Limb (tissue), 2 donors: Measurements from ENCODE around the gene MBTPS1.
A peak's percentile ranks its signal among the peaks of the same experiment; 100 is the strongest.

ENCODE experiments used
- DNase-seq, 2 donors: peaks; one replicate each; pipeline ENCODE4 v3.0.0-alpha.2; 2016; ENCODE audit errors: extremely low spot score in 2 of 2

The MBTPS1 gene

DNA sequence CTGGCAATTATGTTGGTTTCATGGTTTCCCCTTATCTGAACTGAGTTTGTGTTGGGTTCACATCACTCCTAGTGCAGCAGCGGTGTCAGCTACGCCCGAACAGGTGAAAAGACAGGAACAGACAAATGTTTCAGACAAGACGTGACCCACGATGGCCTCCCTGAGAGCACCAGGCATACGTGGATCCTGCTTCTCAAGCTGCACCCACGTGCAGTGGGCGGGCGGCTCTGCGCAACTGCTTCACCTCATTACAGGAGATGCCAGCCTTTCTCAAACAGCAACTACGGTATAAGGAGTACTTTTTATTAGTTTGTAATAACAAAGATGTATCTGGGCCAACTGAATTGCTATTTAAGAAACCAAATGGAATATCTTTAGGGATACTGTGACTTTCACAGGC, 41.4 kb downstream of the MBTPS1 start:
- no peak for DNase-seq

DNA sequence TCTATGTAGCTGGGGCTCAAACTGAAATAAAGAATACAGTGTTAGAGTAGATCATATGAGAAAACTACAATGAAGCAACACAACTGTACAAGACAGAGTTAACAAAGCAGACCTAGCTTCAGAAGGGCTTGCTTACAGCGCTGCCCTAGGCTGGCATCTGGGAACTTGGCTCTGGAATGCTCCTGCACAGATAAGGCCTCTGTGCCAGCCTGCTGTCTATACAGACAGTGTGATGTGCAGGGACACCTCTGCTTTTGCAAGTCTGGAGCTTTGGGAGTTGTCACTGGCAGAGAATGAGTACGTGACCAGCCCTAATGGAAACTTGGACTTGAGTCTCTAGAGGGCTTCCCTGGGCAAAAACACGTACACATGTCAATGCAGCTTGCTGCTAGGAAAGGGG, 42.0 kb downstream of the MBTPS1 start:
- no peak for DNase-seq

DNA sequence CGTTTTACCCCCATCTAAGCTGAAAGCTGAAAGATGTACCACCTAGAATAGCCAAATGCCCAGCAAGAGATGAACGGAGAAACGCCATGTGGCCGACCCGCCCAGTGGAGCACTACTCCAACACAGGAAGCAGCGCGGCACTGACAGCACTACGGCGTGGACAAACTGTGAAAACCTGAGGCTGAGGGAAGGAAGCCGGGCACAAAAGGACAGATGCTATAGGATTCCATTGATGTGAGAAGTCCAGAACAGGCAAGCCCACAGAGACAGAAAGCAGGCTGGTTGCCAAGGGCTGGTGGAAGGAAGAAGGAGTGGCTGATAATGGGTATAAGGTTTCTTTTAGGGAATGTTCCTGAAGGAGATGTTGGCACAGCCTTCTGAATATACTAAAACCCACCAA, 44.7 kb downstream of the MBTPS1 start:
- DNase-seq, result no peak

DNA sequence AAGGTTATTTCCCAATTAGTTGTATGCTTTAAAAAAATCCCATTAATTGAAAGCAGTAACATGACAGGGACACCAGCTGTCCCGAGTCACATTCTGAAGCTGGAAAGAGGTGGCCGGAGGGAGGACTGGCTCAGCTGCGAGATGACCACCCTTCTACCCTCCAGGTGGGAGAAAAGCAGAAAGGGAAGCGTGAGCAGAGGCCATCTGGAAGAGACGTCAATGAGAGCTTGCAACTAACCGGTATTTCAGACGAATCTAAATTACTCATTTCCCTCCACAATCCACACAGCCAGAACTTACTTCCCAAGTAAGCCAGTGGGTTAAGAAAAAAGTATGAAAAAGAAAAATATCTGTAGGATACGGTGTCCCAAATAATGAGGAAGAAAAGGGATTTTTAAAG, 45.6 kb downstream of the MBTPS1 start:
- DNase-seq, result no peak

DNA sequence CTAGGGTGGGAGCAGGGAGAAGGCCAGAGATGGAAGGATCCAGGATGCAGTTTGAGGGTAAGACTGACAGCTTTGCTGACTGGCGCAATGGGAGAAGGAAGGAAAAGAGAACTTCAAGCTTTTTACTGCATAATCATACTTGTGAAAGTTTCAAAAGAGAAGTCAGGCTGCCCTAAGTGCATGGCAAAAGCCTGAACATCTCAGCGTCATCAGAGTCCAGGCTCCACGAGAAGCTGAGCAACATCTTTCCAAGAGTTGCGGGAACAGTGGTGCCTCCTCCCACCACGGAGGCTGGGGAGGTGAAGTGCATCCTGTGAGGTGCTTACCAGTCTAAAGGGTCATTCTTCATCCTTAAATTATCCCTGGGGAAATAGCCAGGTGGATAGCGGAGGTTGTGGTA, 47.2 kb downstream of the MBTPS1 start:
- no peak for DNase-seq

DNA sequence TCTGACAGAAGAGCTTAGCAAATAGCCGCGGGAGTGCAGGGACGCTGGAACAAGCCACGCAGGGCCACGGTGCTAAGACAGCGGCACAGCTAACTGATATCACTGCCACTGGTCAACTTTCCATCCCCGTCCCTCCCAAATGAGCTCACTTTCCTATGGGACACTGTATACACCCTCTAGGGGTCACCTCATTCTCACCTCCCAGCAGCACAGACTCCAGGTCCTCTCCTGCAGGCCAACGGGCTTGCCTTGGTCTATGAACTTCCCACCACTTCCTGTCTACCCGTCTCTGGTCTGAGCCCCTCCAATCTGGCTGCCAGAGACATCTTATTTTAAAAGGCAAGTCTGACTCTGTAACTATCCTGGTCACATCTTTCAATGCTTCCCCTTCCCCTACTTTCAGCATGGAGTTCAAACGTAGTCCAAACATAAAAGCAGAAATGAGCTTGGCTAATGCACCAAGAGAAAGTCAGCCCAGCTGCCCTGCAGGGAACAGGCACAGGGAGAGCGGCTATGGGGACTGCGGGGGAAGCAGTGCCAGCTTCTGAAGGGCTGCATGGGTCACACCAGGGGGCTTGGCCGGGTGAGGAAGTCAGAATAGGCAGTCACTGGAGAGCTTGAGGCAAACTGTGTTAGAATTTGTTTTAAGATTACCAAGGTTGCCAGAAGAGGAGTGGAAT, 47.8 kb downstream of the MBTPS1 start:
- no peak for DNase-seq

DNA sequence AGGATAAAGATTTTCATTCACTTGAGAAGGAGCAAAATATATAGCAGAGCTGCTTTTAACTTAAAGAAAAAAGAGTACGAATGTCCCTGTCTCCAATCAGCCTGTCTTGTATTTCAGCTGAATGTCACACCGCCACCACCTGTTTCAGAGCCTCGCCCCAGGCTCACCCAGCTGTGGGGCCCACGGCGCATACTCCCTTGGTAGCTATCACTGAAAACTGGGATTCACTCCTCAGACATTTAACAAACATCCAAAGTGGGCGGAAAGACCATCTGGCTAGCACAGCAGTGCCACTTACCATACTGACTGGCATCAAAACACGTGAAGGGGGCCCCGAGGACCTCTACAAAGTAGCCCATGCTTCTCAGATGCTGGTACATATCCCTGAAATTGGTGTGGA, 48.7 kb downstream of the MBTPS1 start:
- DNase-seq, result no peak

DNA sequence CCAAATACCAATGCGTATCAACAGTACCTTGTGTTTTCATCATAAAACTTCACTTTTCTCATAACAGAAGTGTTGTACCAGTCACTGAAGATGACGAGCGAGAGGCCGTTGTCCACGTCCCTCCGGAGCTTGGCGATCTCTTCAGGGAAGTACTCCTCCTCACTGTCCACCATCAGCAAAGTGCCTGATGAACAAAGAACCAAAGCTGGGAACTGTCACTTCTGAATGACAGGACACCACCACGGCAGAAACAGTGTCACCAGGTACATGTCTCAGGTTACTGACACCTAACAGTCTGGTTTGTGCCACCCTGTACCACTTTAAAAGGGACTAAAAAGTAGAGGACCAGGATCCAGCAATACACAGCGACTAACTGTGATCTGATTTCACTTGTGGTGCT, 49.1 kb downstream of the MBTPS1 start:
- DNase-seq, result no peak

DNA sequence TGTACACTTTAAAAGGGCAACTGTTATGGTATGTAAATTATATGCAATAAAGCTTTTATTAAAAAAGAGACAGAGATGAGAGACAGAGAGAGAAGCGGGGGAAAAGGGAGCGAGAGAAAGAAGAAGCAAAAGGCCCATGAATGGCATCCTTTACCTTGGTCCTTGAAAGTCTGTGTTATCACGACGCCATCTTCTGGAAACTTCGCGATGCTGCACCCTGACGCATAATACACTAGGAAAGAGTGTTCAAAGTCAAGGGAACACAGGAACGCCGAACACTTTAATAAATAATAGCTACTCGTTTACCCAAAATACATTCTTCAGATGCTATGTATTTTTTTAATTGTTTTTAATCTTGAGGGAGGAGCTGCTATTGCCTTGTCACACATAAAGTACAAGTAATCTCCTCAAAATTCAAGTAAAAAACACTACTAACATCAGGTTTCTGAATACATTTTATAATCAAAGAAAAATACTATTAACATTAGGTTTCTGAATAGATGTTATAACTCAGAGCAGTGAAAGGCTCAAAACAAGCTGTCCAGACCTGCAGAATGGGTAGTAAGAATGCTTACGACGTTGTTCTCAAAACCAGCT, 51.1 kb downstream of the MBTPS1 start:
- DNase-seq, result peak; percentile 61 to 62

DNA sequence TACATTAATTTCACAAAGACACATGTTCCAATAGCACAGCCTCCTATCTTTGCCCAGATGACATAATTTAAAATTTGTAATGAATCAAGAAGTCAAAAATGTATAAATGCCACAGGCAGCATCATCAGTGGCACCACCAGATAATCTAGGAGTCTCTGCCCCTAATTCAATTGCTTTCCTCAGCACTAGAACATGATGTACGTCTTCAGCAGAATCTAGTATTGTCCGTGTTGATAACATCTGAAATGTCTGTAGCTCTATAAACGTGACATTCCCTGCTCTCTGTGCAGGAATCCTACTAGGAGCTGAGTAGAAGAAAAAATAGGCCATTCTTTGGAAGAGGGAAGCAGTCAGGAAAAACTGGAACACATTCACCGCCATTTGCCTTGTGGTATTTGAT, 52.8 kb downstream of the MBTPS1 start:
- DNase-seq, result no peak

DNA sequence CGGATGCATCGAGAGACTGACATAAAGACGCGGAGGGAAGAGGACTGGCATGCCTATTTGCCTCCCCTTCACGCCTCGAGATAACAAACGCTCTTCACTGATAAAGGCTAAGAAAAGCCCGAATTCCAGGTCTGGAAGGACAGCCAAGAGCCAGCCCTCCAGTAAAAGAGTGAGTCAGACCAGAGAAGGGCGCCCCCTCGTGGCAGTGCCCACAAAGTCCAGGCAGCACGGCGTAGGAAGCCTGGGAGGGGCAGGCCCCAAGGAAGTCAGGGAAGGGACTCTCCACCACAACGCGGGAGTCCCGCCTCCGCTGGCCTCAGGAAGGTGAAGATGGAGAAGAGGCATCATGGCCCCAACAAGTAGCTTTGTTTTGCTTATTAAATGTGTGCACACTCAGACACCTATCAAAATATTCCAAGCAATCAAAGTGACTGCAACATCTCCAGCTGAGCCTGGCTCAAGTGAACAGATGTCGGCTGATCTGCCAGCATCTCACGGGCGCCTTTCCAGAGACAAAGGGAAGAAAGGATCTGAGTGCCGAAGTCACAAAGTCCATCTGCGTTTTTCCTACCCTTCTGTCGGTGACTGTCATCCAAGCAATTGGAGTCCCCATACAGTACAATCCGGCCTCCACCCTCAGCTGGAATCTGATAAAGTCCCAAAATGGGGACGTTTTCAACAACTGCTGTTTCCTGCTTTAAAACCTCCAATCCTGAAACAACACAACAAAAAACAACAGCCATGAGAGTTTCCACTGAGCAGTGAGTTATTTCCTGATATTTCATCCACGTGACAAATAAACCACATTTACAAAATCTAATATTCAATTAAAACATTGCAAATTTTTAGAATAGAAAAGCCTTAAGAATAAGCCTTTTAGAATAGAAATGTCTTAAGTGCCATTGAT, 53.8 kb downstream of the MBTPS1 start:
- DNase-seq, result peak; percentile 43 to 86

DNA sequence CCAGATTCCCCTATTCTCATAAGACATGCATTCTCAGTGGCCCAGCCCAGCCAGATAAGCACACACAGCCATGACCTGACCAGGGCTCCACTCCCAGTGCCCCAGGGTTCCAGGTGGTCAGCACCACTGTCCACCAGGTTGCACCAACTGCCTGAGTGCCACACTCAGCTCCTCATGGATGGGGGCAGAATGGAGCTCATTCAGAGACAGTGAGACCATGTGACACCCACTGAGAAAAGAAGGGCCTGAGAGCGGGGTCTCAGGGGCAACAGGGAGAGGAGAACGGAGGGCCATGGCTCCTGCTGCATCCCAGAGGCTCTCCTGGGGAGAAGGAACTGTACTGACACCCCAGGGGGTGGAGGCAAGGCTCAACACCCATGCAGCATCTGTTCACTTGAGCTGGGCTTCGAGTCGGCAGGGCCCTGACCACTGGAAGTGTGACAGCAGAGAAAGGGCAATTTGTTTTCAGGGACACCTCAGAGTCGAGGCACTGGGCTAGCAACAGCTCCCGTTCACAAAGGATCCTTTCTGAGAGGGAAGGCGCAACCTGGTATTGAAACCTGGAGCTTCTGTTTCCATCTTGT, 55.4 kb downstream of the MBTPS1 start:
- no peak for DNase-seq

DNA sequence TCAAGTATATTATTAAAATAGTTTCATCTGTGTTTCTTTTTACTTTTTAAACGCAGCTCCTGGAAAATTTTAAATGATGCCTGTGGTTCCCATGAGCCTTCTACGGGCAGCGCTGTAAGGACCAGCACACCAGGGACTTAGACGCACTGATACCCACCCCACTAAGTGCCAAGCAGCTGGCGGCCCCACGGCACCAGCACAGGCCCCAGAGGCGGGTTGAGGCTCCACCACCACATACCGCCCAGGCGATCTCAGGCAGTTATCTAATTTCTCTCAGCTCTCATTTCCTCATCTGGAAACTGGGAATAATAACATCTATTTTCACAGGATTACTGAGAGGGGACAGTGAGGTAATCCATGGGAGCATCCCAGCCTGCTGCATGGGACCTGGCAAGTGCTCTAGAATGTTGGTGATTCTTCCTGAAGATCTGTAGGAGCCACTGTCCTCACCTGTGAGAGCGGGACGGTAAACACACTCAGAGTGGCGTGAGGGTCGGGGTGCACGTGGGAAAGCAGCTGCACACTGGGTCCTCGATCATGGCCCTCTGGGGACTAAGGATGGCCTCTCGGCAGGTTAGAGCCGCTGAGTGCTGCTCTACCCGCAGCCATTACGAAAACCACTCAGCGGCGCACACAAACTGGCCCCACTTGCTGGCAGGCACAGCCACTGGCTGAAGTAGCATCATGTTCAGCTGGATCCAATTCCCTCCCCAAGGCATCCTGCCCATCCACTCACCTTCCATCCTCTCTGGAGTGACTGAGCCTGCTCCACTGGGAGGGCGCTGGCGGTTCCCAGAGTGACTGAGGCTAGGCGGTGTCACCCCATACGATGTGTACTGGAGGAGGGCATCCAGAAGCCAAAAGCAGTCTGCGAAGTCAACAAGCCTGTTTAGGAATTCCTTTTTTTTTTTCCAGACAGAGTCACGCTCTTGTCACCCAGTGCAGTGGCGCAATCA, 56.5 kb downstream of the MBTPS1 start:
- no peak for DNase-seq

DNA sequence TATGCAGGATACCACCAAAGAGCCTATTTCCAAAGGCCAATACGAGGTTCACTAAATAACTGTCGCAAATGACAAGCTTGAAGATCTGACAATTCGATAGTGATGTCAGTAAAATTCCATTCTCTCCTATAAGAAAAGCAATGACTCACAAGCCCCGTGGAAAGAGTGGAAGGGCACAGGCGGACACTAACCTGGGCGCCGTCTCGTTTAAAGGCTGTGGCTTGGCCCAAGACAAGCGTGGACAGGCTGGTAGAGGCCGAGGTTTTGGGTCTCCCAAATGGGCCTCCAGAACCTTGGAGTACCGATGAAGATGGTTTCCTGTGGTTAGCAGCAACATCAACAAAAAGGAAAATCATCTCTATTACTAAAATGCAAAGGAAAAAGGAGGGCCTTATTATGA, 57.6 kb downstream of the MBTPS1 start:
- no peak for DNase-seq

DNA sequence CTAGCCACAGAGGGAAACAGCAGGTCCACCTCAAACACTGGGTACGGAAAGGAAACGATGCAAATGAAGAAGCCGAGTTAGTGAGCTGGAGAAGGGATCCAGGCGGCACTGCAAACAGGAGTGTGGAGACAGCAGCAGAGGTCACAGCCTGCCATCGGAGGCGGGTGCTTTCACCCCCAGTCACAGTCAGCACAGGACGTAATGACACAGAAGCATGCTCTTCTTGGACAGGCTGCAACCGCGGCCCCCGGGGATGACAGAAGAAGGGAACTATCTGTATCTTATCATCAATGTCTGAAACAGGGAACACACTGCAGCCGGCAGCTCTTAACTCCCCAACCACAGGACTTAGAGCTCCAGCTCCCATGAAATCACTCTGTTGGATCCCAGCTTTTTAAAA, 58.1 kb downstream of the MBTPS1 start:
- DNase-seq, result no peak

DNA sequence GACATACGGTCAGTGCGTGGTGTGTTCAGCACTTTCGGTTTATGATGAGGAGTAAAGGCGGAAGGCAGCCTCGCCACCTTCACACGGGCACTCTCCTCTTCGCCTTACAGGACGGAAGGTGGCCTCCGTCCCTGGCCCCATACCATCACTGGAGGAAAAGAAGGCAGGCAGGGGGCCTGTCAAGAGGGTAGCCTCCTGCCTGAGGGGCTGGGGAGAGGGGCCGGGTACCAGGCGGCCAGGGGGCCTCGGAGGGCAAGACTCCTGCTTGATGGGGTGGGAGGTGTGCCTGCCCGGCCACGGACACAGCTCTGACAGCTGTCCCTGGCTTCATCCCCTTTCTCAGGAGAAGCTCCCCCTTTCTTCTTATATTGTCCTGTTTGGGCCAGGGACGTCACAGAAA, 58.5 kb downstream of the MBTPS1 start:
- DNase-seq, result no peak

DNA sequence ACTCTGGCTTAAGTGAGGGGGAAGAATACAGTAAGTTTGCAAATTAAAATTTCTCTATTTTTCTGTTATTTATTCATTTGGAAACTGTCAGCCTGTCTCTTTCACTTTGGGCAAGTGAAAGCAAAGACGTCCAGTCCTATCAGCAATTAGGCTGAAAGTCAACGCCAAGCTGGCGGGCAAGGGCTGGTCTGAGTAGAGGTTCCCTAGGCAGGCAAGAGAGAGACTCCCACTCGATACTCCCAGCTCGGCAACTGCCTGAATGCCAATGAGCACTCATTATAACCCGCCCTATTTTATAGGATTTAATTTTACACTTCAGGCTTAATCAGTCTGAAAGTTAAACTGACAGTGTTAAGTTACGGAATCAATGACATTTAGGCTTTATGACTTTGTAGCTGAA, 59.8 kb downstream of the MBTPS1 start:
- no peak for DNase-seq

DNA sequence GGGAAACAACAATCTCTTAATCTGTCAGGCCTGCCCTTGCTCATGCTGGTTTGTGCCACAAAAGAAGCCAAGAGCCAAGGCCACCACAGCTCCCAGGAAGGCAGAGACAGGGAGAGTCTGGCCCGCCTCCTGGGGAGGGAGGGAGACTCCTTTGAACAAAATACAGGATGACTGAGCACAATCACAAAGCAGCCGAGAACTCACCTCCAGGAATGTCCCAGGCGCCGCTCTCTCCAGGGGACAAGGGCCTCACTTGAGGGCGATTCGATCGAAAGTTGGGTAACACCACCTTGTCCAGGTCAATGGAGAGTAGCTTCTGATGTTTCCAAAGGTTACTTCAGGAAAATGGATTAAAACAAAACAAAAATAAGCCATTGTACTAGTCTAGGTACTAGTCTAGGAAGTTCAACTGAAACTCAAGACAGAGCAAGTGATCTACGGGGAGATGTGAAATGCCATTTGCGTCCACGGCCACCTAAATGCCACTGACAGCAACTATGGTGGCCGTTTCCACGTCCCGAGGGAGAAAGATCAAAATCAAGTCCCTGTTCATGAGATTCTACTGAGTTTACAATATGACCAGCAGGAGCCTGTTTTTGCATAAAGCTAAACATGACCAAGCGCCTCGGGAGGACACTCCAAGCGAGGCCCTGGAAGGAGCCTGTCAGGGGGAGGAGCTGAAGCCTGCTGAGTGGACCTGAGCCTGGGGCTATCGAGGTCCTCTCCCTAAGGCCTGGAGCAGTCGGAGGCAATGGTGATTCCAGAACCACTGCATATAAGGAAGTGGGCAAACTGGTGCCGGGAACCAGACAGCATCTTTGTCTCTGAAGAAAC, 60.7 kb downstream of the MBTPS1 start:
- DNase-seq, result no peak

DNA sequence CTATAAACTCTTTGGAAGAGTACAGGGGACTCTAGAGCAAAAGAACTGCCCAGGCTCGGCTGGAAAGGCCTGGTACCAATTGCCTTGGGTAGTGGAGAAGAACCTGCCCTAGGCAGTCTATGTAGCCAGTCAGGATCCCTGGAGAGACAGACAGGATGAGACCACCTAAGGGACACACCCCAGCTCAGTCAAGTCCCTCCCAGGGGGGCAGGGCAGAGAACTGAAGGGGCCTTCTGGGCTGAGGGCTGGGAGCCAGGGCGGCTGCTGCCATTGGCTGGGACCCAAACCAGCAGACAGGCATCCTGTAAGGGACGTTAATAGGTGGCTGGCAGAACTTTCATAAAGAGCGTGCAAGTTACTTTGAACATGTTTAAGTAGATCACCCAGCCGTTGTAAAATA, 61.4 kb downstream of the MBTPS1 start:
- DNase-seq, result peak in 1 of 2 donors; percentile 58

DNA sequence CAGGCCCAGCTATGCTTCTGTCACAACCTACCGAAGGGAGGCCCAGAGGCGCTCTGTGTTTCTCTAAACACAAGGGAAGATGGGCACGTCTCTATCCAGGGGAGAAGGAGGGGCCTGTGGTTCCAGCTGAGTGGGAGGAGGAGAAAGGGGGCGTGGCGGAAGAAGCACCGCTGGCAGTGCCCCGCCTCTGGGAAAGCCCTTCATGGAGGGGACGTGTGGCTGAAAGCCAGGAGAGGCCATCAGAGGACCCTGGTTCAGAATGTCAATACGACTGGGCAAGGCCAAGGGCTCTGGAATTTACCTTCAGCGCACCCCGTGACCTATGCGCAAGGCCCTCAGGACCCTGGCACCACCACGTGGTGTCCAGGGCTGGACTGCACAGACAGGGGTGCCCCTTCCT, 61.8 kb downstream of the MBTPS1 start:
- no peak for DNase-seq
